IMR-90 (cell line): Measurements from ENCODE around the gene IQCE.

ENCODE experiments used
- BHLHE40 ChIP-seq: fragments of 150-350 bp; IDR thresholded peaks from 2 replicates; pipeline ENCODE4 v1.6.1; 2016; ENCODE audit warnings: mild to moderate bottlenecking, low read depth, low read length
- CEBPB ChIP-seq: IDR thresholded peaks from 2 replicates; pipeline ENCODE4 v1.6.1; 2012; ENCODE audit warnings: low read depth, low read length, improper control_type of control experiment
- CHD1 ChIP-seq: IDR thresholded peaks from 2 replicates; pipeline ENCODE4 v1.6.1; 2012; ENCODE audit warnings: low read depth, low read length, improper control_type of control experiment
- MAZ ChIP-seq: IDR thresholded peaks from 2 replicates; pipeline ENCODE4 v1.6.1; 2012; ENCODE audit warnings: low read depth, mild to moderate bottlenecking, low read length, improper control_type of control experiment, moderate library complexity, borderline replicate concordance
- NFE2L2 ChIP-seq: fragments of 150-350 bp; IDR thresholded peaks from 2 replicates; pipeline ENCODE4 v1.6.1; 2016; ENCODE audit warnings: low read depth, mild to moderate bottlenecking, low read length
- POLR2A ChIP-seq: IDR thresholded peaks from 2 replicates; pipeline ENCODE4 v1.6.1; 2012; ENCODE audit warnings: mild to moderate bottlenecking, low read depth, low read length
- RAD21 ChIP-seq: IDR thresholded peaks from 2 replicates; pipeline ENCODE4 v1.6.1; 2012; ENCODE audit warnings: low read length, improper control_type of control experiment
- RCOR1 ChIP-seq: IDR thresholded peaks from 2 replicates; pipeline ENCODE4 v1.6.1; 2012; ENCODE audit warnings: mild to moderate bottlenecking, low read length, improper control_type of control experiment; ENCODE audit not compliant: insufficient replicate concordance
- RFX5 ChIP-seq: IDR thresholded peaks from 2 replicates; pipeline ENCODE4 v1.8.0; 2012; ENCODE audit warnings: low read depth, mild to moderate bottlenecking, low read length, moderate library complexity
- SMC3 ChIP-seq: fragments of 150-350 bp; IDR thresholded peaks from 2 replicates; pipeline ENCODE4 v1.6.1; 2016; ENCODE audit warnings: low read depth, mild to moderate bottlenecking, antibody characterized with exemption, low read length, moderate library complexity
- TF ChIP-seq, protein P1 (sequence below): conservative IDR thresholded peaks from 2 replicates; pipeline ENCODE4 v1.5.1; 2012; ENCODE audit warnings: mild to moderate bottlenecking, low read depth, low read length, improper control_type of control experiment
- TF ChIP-seq, protein P2 (sequence below): fragments of 150-350 bp; IDR thresholded peaks from 2 replicates; pipeline ENCODE4 v1.6.1; 2016; ENCODE audit warnings: low read depth, mild to moderate bottlenecking, low read length, moderate library complexity, borderline replicate concordance
- TF ChIP-seq, protein P3 (sequence below): fragments of 150-350 bp; IDR thresholded peaks from 2 replicates; pipeline ENCODE4 v1.6.1; 2017; ENCODE audit warnings: mild to moderate bottlenecking, antibody characterized with exemption, low read length, low read depth

DNA sequence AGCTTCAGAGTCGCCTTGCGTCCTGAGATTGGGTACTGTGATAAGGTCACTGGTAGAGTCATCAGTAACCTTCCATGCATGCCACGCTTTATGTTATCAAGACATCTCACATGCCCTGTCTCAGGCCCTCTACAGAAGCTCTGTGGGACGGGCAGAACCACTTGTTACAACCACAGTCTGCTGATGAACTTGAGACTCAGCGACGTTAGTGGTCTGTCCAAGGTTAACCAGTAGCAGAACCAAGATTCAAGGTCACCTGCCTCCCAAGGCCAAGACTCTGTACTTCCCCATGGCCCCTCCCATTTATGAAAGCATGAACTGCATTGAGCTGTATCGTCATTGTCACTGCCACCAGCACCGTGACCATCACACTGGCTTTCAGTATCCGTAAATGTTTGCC lies 15.0 kb downstream of the IQCE start:
- TF ChIP-seq, protein P1, sequence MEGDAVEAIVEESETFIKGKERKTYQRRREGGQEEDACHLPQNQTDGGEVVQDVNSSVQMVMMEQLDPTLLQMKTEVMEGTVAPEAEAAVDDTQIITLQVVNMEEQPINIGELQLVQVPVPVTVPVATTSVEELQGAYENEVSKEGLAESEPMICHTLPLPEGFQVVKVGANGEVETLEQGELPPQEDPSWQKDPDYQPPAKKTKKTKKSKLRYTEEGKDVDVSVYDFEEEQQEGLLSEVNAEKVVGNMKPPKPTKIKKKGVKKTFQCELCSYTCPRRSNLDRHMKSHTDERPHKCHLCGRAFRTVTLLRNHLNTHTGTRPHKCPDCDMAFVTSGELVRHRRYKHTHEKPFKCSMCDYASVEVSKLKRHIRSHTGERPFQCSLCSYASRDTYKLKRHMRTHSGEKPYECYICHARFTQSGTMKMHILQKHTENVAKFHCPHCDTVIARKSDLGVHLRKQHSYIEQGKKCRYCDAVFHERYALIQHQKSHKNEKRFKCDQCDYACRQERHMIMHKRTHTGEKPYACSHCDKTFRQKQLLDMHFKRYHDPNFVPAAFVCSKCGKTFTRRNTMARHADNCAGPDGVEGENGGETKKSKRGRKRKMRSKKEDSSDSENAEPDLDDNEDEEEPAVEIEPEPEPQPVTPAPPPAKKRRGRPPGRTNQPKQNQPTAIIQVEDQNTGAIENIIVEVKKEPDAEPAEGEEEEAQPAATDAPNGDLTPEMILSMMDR = no peak
- TF ChIP-seq RCOR1 (no peak), POLR2A (no peak), RAD21 (no peak), MAZ (no peak), SMC3 (no peak), RFX5 (no peak), BHLHE40 (no peak), NFE2L2 (no peak), CEBPB (no peak), CHD1 (no peak)
- TF ChIP-seq, protein P2, sequence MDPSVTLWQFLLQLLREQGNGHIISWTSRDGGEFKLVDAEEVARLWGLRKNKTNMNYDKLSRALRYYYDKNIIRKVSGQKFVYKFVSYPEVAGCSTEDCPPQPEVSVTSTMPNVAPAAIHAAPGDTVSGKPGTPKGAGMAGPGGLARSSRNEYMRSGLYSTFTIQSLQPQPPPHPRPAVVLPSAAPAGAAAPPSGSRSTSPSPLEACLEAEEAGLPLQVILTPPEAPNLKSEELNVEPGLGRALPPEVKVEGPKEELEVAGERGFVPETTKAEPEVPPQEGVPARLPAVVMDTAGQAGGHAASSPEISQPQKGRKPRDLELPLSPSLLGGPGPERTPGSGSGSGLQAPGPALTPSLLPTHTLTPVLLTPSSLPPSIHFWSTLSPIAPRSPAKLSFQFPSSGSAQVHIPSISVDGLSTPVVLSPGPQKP = no peak
- TF ChIP-seq, protein P3, sequence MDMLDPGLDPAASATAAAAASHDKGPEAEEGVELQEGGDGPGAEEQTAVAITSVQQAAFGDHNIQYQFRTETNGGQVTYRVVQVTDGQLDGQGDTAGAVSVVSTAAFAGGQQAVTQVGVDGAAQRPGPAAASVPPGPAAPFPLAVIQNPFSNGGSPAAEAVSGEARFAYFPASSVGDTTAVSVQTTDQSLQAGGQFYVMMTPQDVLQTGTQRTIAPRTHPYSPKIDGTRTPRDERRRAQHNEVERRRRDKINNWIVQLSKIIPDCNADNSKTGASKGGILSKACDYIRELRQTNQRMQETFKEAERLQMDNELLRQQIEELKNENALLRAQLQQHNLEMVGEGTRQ = no peak
